Activated CD8-positive, alpha-beta T cell treated with anti-CD3 and anti-CD28 coated beads, Interleukin-2, amount 10 ng/mL, durations not matched to agents 7 days and 5 days (primary cell): ENCODE measurements around the gene LRRC52. TPM values are rescaled to one million over a fixed set of nuclear protein-coding genes. Genes with fewer than 3 reads are reported as not detected.
A peak's percentile ranks its signal among the peaks of the same experiment; 100 is the strongest.
"Not testable (repeated sequence)": the region's sequence is repeated elsewhere in the genome, so short reads cannot be mapped to it uniquely, and the experiment has no call there.

Experiments
- ATAC-seq: fragments of 150-1000 bp; cut with Tn5 transposase; one replicate; pipeline ENCODE4 v1.10.0; 2021; ENCODE audit warnings: moderate library complexity
- CTCF ChIA-PET: fragments of 350-600 bp; sonication (Branson Sonifier 250); formaldehyde crosslinking; loops from one replicate; lab custom pipeline; 2021; ENCODE audit warnings: antibody characterized with exemption; lab: Charles Lee
- POLR2A ChIA-PET: fragments of 350-600 bp; sonication (Branson Sonifier 250); formaldehyde crosslinking; loops from one replicate; lab custom pipeline; 2021; ENCODE audit warnings: antibody characterized with exemption; lab: Charles Lee
- DNase-seq: peaks from one replicate; pipeline ENCODE4 v3.0.0-alpha.2; 2020
- H3K27ac Mint-ChIP-seq: one replicate; pipeline ENCODE4 v1.8.0; 2021; ENCODE audit warnings: mild to moderate bottlenecking, mixed read lengths
- H3K27me3 Mint-ChIP-seq: one replicate; pipeline ENCODE4 v1.8.0; 2021; ENCODE audit warnings: low read depth, mixed read lengths
- H3K36me3 Mint-ChIP-seq: one replicate; pipeline ENCODE4 v1.8.0; 2021; ENCODE audit warnings: low read depth, mixed read lengths
- H3K4me1 Mint-ChIP-seq: one replicate; pipeline ENCODE4 v1.8.0; 2021; ENCODE audit warnings: low read depth, mixed read lengths
- H3K4me3 Mint-ChIP-seq: one replicate; pipeline ENCODE4 v1.8.0; 2021; ENCODE audit warnings: mild to moderate bottlenecking, mixed read lengths
- H3K9me3 Mint-ChIP-seq: one replicate; pipeline ENCODE4 v1.8.0; 2022; ENCODE audit warnings: mixed read lengths; ENCODE audit not compliant: insufficient read depth
- total RNA-seq, 2 experiments: library from RNA; stranded (reverse); gene quantifications; one replicate each; pipeline ENCODE4 v1.2.3, GENCODE V29; 2021

LRRC52 gene
- total RNA-seq, 2 experiments from 2014 or later, result not detected

DNA sequence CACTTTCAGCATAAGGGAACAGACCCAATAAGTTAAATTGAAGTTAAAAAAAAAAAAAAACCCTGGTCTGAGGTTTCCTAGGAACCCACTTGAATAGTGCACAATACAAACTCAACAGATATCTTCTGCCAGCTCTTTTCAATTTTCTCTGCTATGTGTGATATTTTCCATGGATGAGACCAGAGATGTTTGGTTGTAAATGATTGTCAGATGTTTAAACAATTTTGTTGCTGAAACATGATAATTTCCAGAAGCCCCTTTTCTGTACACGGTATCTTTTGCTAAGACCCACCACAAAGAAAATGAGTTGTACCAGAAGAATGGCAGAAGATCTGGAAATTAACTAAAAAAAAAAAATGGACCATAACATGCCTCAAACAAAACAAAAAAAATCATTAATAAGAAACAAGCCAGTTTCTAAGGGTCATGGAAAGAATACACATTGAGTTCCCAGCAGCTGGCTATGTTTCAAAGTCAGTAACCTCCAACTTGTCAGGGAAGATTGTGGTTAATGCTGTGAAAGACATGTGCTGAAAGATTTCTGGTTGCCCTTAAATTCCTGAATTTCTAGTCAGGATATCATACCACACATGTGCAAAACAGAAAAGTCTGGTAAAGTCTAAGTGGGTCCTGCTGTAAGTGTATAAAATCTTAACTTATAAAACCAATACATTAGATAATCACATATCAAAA is 51.6 kb downstream of the LRRC52 start:
- H3K36me3 Mint-ChIP-seq, result no peaks in the 10 kb centered on the region
- no peak for DNase-seq
- H3K9me3 Mint-ChIP-seq, result no peaks in the 10 kb centered on the region
- H3K27me3 Mint-ChIP-seq, result peaks cover 43% of the 10 kb centered on the region
- ChIA-PET CTCF (interaction anchor here (5.4 to 13.1 kb wide), 3 partner anchors 191 to 228 kb away, joined by 32 to 155 read pairs (median 85); no protein-coding TSS in a partner anchor), POLR2A (interaction anchor here (0.6 kb wide), 1 partner anchor 219 kb away, joined by 3 read pairs; no protein-coding TSS in a partner anchor)
- peaks cover 26% of the 10 kb centered on the region for H3K4me1 Mint-ChIP-seq
- H3K27ac Mint-ChIP-seq, result no peak overlapping the region
- no peak overlapping the region for H3K4me3 Mint-ChIP-seq
- no peak for ATAC-seq

DNA sequence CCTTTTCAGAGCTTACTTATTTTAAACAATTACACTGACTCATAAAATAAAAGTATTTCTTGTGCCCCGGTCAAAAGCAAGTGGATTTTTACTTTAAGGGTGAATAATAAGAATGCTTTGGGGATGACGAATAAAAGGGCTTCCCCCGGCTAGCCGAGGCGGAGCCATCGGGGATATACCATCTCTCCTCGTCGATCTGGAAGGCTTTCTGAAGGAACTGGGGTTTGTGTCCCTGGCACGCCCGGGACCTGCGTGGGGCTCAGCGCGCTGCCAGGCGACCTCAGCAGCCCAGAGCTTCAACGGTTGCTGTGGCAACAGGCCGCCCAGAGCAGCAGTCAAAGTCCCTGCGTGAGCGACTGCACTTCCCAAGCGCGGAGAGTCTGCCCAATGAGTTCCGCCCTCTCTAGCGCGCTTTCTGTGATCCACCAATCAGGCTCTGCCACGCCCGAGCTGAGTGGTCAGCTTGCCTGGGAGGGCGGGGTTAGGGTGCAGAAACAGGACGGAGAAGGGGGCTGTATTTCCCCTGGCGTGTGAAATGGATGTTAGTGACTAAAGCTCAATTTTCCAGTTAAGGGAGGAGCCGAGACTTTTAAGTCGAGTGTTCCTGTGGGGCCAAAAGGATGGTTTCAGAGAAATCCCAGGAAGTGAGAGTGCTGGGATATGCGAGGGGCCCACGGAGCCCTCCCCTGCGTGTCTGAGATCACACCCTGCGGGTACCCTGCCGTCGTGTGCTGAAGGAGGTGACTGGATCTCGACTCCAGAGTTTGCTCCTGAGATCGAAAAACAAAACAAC is 54.3 kb downstream of the LRRC52 start:
- Mint-ChIP-seq H3K27me3 (peaks cover 30% of the 10 kb centered on the region), H3K27ac (peak overlapping the region; percentile 90), H3K4me1 (peaks cover 19% of the 10 kb centered on the region), H3K9me3 (no peaks in the 10 kb centered on the region), H3K4me3 (peak overlapping the region; percentile 90), H3K36me3 (no peaks in the 10 kb centered on the region)
- DNase-seq (peak; percentile 95), ATAC-seq (peak; percentile 99)
- ChIA-PET CTCF (interaction anchor here (0.5 to 13.1 kb wide), 10 partner anchors 19 to 327 kb away, joined by 3 to 155 read pairs (median 6); partner anchors contain the start of gene ALDH9A1), POLR2A (interaction anchor here (0.6 to 2.5 kb wide), 3 partner anchors 134 to 230 kb away, joined by 3 to 10 read pairs (median 3); partner anchors contain the start of gene TMCO1)

DNA sequence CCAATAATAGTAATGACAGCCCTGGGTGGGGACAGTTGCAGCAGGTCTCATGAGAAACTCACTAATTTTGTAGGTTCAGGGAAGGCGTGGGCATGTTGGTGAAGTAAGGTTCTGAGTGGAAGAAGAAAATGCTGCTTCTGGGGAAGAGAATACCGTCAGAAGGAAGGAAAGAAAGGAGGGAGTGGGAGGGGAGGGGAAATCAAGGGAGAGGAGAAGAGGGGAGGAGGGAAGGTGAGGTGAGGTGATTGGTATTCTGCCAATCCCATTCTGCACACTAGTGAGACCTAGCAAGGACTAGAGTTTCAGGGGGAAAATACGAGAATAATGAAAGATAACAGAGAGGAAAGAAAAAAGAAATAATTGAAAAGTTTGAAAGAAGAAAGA is 54.9 kb downstream of the LRRC52 start:
- ChIA-PET POLR2A (interaction anchor here (0.6 to 2.5 kb wide), 2 partner anchors 135 to 171 kb away, joined by 3 to 10 read pairs; partner anchors contain the start of gene TMCO1), CTCF (interaction anchor here (0.6 to 13.1 kb wide), 12 partner anchors 10 to 328 kb away, joined by 3 to 155 read pairs (median 4); partner anchors contain the start of genes MGST3 and TMCO1)
- peak overlapping the region; percentile 90 for H3K27ac Mint-ChIP-seq
- DNase-seq (no peak), ATAC-seq (no peak)
- no peaks in the 10 kb centered on the region for H3K36me3 Mint-ChIP-seq
- peak overlapping the region; percentile 90 for H3K4me3 Mint-ChIP-seq
- peaks cover 17% of the 10 kb centered on the region for H3K4me1 Mint-ChIP-seq
- H3K27me3 Mint-ChIP-seq, result peaks cover 24% of the 10 kb centered on the region
- H3K9me3 Mint-ChIP-seq, result no peaks in the 10 kb centered on the region

DNA sequence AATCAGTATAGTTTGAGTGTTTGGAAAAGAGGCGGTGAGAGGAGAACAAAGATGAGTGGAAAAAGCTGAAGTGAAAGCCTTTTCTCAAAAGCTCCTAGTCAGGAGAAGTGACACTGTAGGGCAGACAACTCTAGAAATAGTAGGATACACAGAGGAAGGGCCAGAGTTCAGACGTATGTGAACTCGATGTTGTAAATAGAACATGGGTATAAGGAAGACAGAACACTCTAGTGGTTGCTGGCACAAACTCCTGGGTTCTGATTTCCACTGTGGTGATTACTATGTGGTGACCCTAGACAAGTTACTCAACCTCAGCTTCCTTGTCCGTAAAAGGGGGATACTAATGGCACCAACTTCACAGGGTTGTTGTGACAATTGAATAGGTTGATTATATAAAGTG is 57.0 kb downstream of the LRRC52 start:
- no peak overlapping the region for H3K27ac Mint-ChIP-seq
- H3K9me3 Mint-ChIP-seq, result no peaks in the 10 kb centered on the region
- no peaks in the 10 kb centered on the region for H3K36me3 Mint-ChIP-seq
- DNase-seq, result no peak
- peaks cover 11% of the 10 kb centered on the region for H3K27me3 Mint-ChIP-seq
- H3K4me3 Mint-ChIP-seq, result no peak overlapping the region
- no peak for ATAC-seq
- ChIA-PET POLR2A (interaction anchor here (0.9 kb wide), 1 partner anchor 315 kb away, joined by 4 read pairs; no protein-coding TSS in a partner anchor), CTCF (interaction anchor here (0.7 to 13.1 kb wide), 23 partner anchors 10 to 531 kb away, joined by 3 to 155 read pairs (median 5); partner anchors contain the start of genes MGST3 and TMCO1)
- H3K4me1 Mint-ChIP-seq, result peaks cover 17% of the 10 kb centered on the region

DNA sequence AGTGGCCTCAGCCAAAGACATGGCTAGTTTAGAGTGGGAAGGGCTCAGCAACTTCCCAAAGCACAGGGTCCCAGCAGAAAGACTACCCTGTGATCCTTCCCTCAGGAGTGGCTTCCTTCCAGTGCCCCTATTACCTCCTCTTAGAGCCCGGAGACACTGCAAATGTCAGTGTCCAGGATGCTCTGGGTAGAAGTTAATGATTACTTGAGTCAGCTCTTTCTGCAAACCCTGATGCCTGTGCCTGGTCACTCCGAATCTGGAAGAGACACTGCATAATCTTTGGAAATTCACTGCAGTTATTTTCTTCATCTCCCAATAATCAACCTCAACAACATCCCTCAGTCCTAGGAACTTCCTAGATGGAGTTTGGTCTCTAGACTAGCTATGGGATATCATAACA is 60.0 kb downstream of the LRRC52 start:
- Mint-ChIP-seq H3K27ac (no peak overlapping the region), H3K36me3 (no peaks in the 10 kb centered on the region), H3K9me3 (no peaks in the 10 kb centered on the region), H3K4me3 (no peak overlapping the region), H3K4me1 (peaks cover 1% of the 10 kb centered on the region), H3K27me3 (peaks cover 6% of the 10 kb centered on the region)
- ChIA-PET POLR2A (no interaction called here), CTCF (interaction anchor here (2.6 kb wide), 1 partner anchor 10 kb away, joined by 10 read pairs; no protein-coding TSS in a partner anchor)
- ATAC-seq (no peak), DNase-seq (no peak)

DNA sequence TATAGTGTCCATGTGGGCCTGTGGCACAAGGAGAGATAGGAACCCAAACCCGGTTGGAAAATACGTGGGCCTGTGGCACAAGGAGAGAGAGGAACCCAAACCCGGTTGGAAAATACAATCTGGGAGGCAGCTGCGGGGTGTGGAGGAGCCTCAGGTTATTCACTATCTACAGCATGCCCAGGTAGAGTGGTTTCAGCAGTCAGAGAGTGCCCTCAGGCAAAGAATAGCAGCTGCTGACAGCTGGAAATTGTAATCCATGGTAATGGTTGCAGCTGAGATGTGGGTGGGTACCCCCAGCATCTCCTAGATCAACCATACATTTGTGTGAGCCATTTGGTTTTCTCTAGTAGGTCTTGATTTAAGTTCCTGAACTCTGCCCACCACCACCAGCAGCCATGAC is 61.4 kb downstream of the LRRC52 start:
- POLR2A ChIA-PET, result no interaction called here
- DNase-seq, result no peak
- peaks cover 1% of the 10 kb centered on the region for H3K4me1 Mint-ChIP-seq
- H3K27me3 Mint-ChIP-seq, result peaks cover 10% of the 10 kb centered on the region
- H3K36me3 Mint-ChIP-seq, result no peaks in the 10 kb centered on the region
- ATAC-seq, result no peak
- H3K27ac Mint-ChIP-seq, result no peak overlapping the region
- H3K9me3 Mint-ChIP-seq, result no peaks in the 10 kb centered on the region
- H3K4me3 Mint-ChIP-seq, result no peak overlapping the region
- CTCF ChIA-PET, result interaction anchor here (0.6 to 1.0 kb wide), 2 partner anchors 11 to 309 kb away, joined by 3 read pairs; no protein-coding TSS in a partner anchor

DNA sequence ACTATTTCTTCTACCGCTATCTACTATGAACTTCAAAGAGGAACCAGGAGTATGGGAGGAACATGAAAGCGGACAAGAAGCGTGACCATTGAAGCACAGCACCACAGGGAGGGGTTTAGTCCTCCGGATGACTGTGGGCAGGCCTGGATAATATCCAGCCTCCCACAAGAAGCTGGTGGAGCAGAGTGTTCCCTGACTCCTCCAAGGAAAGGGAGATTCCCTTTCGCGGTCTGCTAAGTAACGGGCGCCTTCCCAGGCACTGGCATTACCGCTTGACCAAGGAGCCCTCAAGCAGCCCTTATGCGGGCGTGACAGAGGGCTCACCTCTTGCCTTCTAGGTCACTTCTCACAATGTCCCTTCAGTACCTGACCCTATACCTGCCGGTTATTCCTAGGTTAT is 62.9 kb downstream of the LRRC52 start:
- H3K4me1 Mint-ChIP-seq, H3K9me3 Mint-ChIP-seq, CTCF ChIA-PET, POLR2A ChIA-PET, H3K27ac Mint-ChIP-seq, H3K36me3 Mint-ChIP-seq, H3K4me3 Mint-ChIP-seq, ATAC-seq, DNase-seq: not testable (repeated sequence)
- peaks cover 21% of the 10 kb centered on the region for H3K27me3 Mint-ChIP-seq

DNA sequence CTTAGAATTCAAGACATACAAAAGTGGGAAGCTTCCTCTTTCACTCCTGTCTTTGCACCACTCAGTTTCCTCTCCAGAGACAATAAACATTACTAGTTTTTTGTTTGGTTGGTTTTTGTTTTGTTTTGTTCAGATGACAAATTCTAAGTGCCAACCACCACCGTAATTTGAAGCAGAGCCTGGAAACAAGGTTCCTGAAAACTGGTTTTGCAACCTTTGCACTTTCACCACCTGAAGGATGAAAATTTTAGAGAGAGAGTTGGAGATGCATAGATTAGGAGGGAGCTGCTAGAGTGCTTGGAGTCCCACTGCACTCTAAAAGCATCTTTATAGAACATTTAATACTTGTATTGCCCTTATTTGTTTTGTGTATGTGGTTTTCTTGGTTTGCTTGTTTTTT is 67.1 kb downstream of the LRRC52 start:
- Mint-ChIP-seq H3K36me3 (peaks cover 3% of the 10 kb centered on the region), H3K9me3 (no peaks in the 10 kb centered on the region), H3K4me3 (no peak overlapping the region), H3K4me1 (no peaks in the 10 kb centered on the region), H3K27me3 (peaks cover 38% of the 10 kb centered on the region), H3K27ac (no peak overlapping the region)
- CTCF ChIA-PET, result interaction anchor here (1.3 kb wide), 1 partner anchor 9 kb away, joined by 9 read pairs; no protein-coding TSS in a partner anchor
- ATAC-seq (no peak), DNase-seq (no peak)
- POLR2A ChIA-PET, result interaction anchor here (0.7 kb wide), 1 partner anchor 89 kb away, joined by 3 read pairs; no protein-coding TSS in a partner anchor

DNA sequence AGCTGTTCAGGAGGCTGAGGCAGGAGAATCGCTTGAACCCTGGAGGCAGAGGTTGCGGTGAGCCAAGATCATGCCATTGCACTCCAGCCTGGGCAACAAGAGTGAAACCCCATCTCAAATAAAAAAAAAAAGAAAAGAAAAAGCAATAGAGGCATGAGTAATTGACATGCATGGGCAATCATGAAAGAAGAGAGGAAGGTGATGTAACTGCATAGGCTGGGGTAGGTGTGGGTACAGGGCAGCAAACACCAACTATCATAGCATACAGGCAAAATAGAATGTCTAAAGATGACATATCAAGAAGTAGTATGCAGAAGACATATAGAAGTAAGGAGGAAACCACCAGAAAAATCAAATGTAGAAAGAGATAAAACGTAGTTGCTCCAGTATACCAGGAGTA is 68.3 kb downstream of the LRRC52 start:
- no peak overlapping the region for H3K4me3 Mint-ChIP-seq
- CTCF ChIA-PET, result no interaction called here
- H3K9me3 Mint-ChIP-seq, result no peaks in the 10 kb centered on the region
- no peaks in the 10 kb centered on the region for H3K4me1 Mint-ChIP-seq
- DNase-seq (no peak), ATAC-seq (no peak)
- POLR2A ChIA-PET, result no interaction called here
- no peak overlapping the region for H3K27ac Mint-ChIP-seq
- H3K36me3 Mint-ChIP-seq, result peaks cover 3% of the 10 kb centered on the region
- H3K27me3 Mint-ChIP-seq, result peaks cover 43% of the 10 kb centered on the region
